HCT116 (cell line): Measurements from ENCODE around the gene DNAJB5. TPM values are rescaled to one million over a fixed set of nuclear protein-coding genes. Genes with fewer than 3 reads are reported as not detected.

Experiments used
- ATAC-seq: fragments of 200-7000 bp; cut with Tn5 transposase; 2 replicates; pipeline ENCODE4 v1.9.1; 2020; ENCODE audit warnings: mild to moderate bottlenecking, moderate library complexity
- BruUV-seq: library from RNA; stranded (reverse); fragments of 400-500 nt; replicated peaks from 2 replicates; lab custom pipeline; 2021; lab: Mats Ljungman, UMichigan
- CTCF ChIA-PET: fragments of 300-600 bp; sonication (Branson Sonifier 250); formaldehyde crosslinking; loops from one replicate; lab custom pipeline; 2021; ENCODE audit warnings: antibody characterized with exemption; lab: Charles Lee
- POLR2A ChIA-PET: fragments of 300-600, 350-600 bp; sonication (Branson Sonifier 250); formaldehyde crosslinking; loops from one replicate; lab custom pipeline; 2021; ENCODE audit warnings: antibody characterized with exemption; lab: Charles Lee
- RAD21 ChIA-PET, 2 experiments: fragments of 300-600 bp; sonication (Branson Sonifier 250); formaldehyde crosslinking; loops; one replicate each; lab custom pipeline; 2023; ENCODE audit warnings: low total read pairs in 2 of 2; ENCODE audit not compliant: uncharacterized antibody in 2 of 2, unreplicated experiment in 2 of 2, low non-redundant PET in 1 of 2; lab: Charles Lee
- DNase-seq: peaks from one replicate; pipeline ENCODE4 v3.0.0-alpha.2; 2010; ENCODE audit warnings: low read depth, low spot score
- H2AFZ ChIP-seq: fragments of 200-600 bp; shearing (Covaris generic), sonication (generic); 2 replicates; pipeline ENCODE4 v1.6.1; 2017; ENCODE audit warnings: low read depth, mixed run types, mixed read lengths, antibody characterized with exemption, low read length; ENCODE audit not compliant: poor library complexity, severe bottlenecking
- H3K27ac ChIP-seq: 2 replicates; pipeline ENCODE4 v1.5.1; 2012; ENCODE audit warnings: low read depth, low read length
- H3K27me3 ChIP-seq: fragments of 200-600 bp; sonication (generic); 2 replicates; pipeline ENCODE4 v1.6.1; 2016; ENCODE audit warnings: mixed run types, low read length, mixed read lengths; ENCODE audit not compliant: insufficient read depth
- H3K36me3 ChIP-seq, 2 experiments: fragments of 200-500 bp in 1 of 2; fragments of 200-600 bp in 1 of 2; sonication (Bioruptor generic) in 1 of 2; sonication (generic) in 1 of 2; 2 replicates each; pipeline versions ENCODE4 v1.5.1 to v1.6.1; 2014 to 2016; ENCODE audit warnings: low read length in 2 of 2, inconsistent platforms in 1 of 2, mixed read lengths in 1 of 2, mixed run types in 1 of 2; ENCODE audit not compliant: insufficient read depth in 2 of 2, control insufficient read depth in 1 of 2
- H3K4me1 ChIP-seq, 2 experiments: fragments of 200-600 bp in 1 of 2; sonication (generic) in 1 of 2; 2 replicates each; pipeline versions ENCODE4 v1.5.1 to v1.6.1; 2012 to 2017; ENCODE audit warnings: low read length in 2 of 2, inconsistent platforms in 1 of 2, mild to moderate bottlenecking in 1 of 2, mixed read lengths in 1 of 2, mixed run types in 1 of 2, moderate library complexity in 1 of 2; ENCODE audit not compliant: insufficient read depth in 2 of 2, control insufficient read depth in 1 of 2
- H3K4me2 ChIP-seq: fragments of 200-600 bp; sonication (generic); 2 replicates; pipeline ENCODE4 v1.6.1; 2017; ENCODE audit warnings: mixed run types, low read length, mixed read lengths
- H3K4me3 ChIP-seq, 2 experiments: fragments of 200-600 bp in 1 of 2; sonication (generic) in 1 of 2; replicated peaks in 1 of 2; 2 replicates each; pipeline ENCODE4 v1.5.1; 2011 to 2016; ENCODE audit warnings: low read length in 2 of 2, control low read depth in 1 of 2, low read depth in 1 of 2, mild to moderate bottlenecking in 1 of 2, mixed read lengths in 1 of 2, mixed run types in 1 of 2
- H3K79me2 ChIP-seq: fragments of 200-600 bp; sonication (generic); 2 replicates; pipeline ENCODE4 v1.6.1; 2017; ENCODE audit warnings: mild to moderate bottlenecking, mixed run types, low read length, moderate library complexity, mixed read lengths; ENCODE audit not compliant: insufficient read depth
- H3K9ac ChIP-seq: fragments of 200-600 bp; sonication (generic); 2 replicates; pipeline ENCODE4 v1.6.1; 2016; ENCODE audit warnings: low read length, mixed read lengths
- H3K9me2 ChIP-seq: fragments of 200-600 bp; sonication (generic), shearing (Covaris generic); 2 replicates; pipeline ENCODE4 v1.6.1; 2017; ENCODE audit warnings: mixed run types, mild to moderate bottlenecking, moderate library complexity; ENCODE audit not compliant: insufficient read depth
- H3K9me3 ChIP-seq, 2 experiments: fragments of 200-500 bp in 1 of 2; fragments of 200-600 bp in 1 of 2; sonication (Bioruptor generic) in 1 of 2; sonication (generic) in 1 of 2; 2 replicates each; pipeline ENCODE4 v1.6.1; 2014 to 2017; ENCODE audit warnings: low read length in 2 of 2, mixed read lengths in 2 of 2, inconsistent platforms in 1 of 2, low read depth in 1 of 2, mild to moderate bottlenecking in 1 of 2, mixed run types in 1 of 2, moderate library complexity in 1 of 2; ENCODE audit not compliant: control insufficient read depth in 1 of 2, insufficient read depth in 1 of 2
- H4K20me1 ChIP-seq: fragments of 200-600 bp; sonication (generic), shearing (Covaris generic); 2 replicates; pipeline ENCODE4 v1.6.1; 2017; ENCODE audit warnings: mixed run types, mild to moderate bottlenecking, moderate library complexity; ENCODE audit not compliant: insufficient read depth
- CEBPB ChIP-seq: IDR thresholded peaks from 2 replicates; pipeline ENCODE4 v1.6.1; 2012; ENCODE audit warnings: low read depth
- ELF1 ChIP-seq: IDR thresholded peaks from 2 replicates; pipeline ENCODE4 v1.6.1; 2012; ENCODE audit warnings: low read depth, borderline replicate concordance
- EZH2 ChIP-seq: fragments of 200-600 bp; sonication (generic); IDR thresholded peaks from 2 replicates; pipeline ENCODE4 v1.6.1; 2017; ENCODE audit warnings: antibody characterized with exemption, mixed run types
- EZH2phosphoT487 ChIP-seq: fragments of 200-600 bp; IDR thresholded peaks from 2 replicates; pipeline ENCODE4 v1.6.1; 2018; ENCODE audit warnings: antibody characterized with exemption, borderline replicate concordance
- RAD21 ChIP-seq: IDR thresholded peaks from 2 replicates; pipeline ENCODE4 v1.6.1; 2012; ENCODE audit warnings: low read depth, mild to moderate bottlenecking
- SP1 ChIP-seq: IDR thresholded peaks from 2 replicates; pipeline ENCODE4 v1.6.1; 2012; ENCODE audit warnings: low read depth
- SRF ChIP-seq: IDR thresholded peaks from 2 replicates; pipeline ENCODE4 v1.6.1; 2012; ENCODE audit warnings: low read depth
- TCF7L2 ChIP-seq: IDR thresholded peaks from 2 replicates; pipeline ENCODE4 v1.7.0; 2011; ENCODE audit warnings: borderline replicate concordance, inconsistent platforms; ENCODE audit not compliant: insufficient read depth, insufficient read length; ENCODE audit errors: extremely low read depth
- YY1 ChIP-seq: IDR thresholded peaks from 2 replicates; pipeline ENCODE4 v1.6.1; 2011; ENCODE audit warnings: low read length, low read depth, moderate library complexity, mild to moderate bottlenecking; ENCODE audit not compliant: insufficient replicate concordance; ENCODE audit errors: extremely low read depth
- ZBTB33 ChIP-seq: IDR thresholded peaks from 2 replicates; pipeline ENCODE4 v1.6.1; 2011; ENCODE audit warnings: mild to moderate bottlenecking, low read length, moderate library complexity; ENCODE audit not compliant: insufficient replicate concordance; ENCODE audit errors: extremely low read depth
- ZNF274 ChIP-seq: fragments of 200-500 bp; sonication (Bioruptor generic); IDR thresholded peaks from 2 replicates; pipeline ENCODE4 v1.6.1; 2014; ENCODE audit warnings: mild to moderate bottlenecking, low read depth, low read length, inconsistent platforms
- intact Hi-C: fragments of 100-400 bp; cut with micrococcal nuclease; formaldehyde crosslinking; loops from 2 replicates; pipeline ENCODE4 v1.10.0; 2022
- total RNA-seq: library from RNA; stranded (reverse); gene quantifications from one replicate; pipeline ENCODE4 v1.2.1, GENCODE V29; 2021; ENCODE audit not compliant: unreplicated experiment
- TF ChIP-seq, protein P1 (sequence below): IDR thresholded peaks from 2 replicates; pipeline ENCODE4 v1.6.1; 2012; ENCODE audit warnings: low read depth

The DNAJB5 gene
- total RNA-seq, 1 experiment from 2014 or later: 3.6 TPM

DNA sequence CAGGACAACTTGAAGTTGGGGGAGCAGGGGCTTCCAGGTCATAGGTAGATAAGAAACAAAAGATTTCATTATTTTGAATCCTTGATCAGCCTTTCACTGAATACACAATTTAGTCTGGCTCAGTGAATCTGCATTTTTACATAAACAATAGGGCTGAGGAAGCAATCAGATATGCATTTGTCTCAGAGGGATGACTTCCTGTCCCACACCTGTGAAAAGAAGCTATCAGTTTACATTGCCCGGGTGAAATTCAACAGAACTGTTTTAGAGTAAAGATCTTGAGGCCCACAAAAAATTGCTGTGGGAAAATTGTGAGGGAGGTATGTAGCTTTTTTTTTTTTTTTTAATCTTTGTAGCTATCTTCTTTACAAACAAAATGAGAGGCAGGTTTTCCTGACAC is 38.3 kb downstream of the DNAJB5 start:
- H3K79me2 ChIP-seq: no peaks in the 10 kb centered on the region
- no peaks in the 10 kb centered on the region for H3K27me3 ChIP-seq
- H3K27ac ChIP-seq: no peak overlapping the region
- TF ChIP-seq TCF7L2 (no peak), ELF1 (no peak)
- no peak overlapping the region for H3K4me3 ChIP-seq
- H3K9me2 ChIP-seq: no peaks in the 10 kb centered on the region
- intact Hi-C loops: no loop called here
- H3K4me1 ChIP-seq: peaks cover 4 to 23% of the 10 kb centered on the region in 2 experiments; a peak in 2 of 4 replicates
- CTCF ChIA-PET: no interaction called here
- H3K9ac ChIP-seq: no peak overlapping the region
- no peaks in the 10 kb centered on the region for H4K20me1 ChIP-seq
- no peaks in the 10 kb centered on the region for H3K36me3 ChIP-seq
- RAD21 ChIA-PET: no interaction called here
- DNase-seq (no peak), ATAC-seq (no peak)
- H3K4me2 ChIP-seq: no peak overlapping the region
- BruUV-seq: no TSS peak
- no peak overlapping the region for H2AFZ ChIP-seq
- POLR2A ChIA-PET: no interaction called here
- no peaks in the 10 kb centered on the region for H3K9me3 ChIP-seq

- no TSS peak for BruUV-seq
- Histone ChIP-seq H3K4me2 (no peak overlapping the region), H3K27ac (no peak overlapping the region), H3K27me3 (no peaks in the 10 kb centered on the region), H3K9ac (no peak overlapping the region), H3K36me3 (no peaks in the 10 kb centered on the region), H3K79me2 (no peaks in the 10 kb centered on the region), H3K4me3 (no peak overlapping the region), H4K20me1 (no peaks in the 10 kb centered on the region), H3K9me2 (no peaks in the 10 kb centered on the region), H3K4me1 (peaks cover 4 to 23% of the 10 kb centered on the region in 2 experiments; a peak in 2 of 4 replicates), H3K9me3 (no peaks in the 10 kb centered on the region), H2AFZ (no peak overlapping the region)
- ChIA-PET POLR2A (no interaction called here), RAD21 (no interaction called here), CTCF (interaction anchor here (1.2 kb wide), 1 partner anchor 129 kb away, joined by 3 read pairs; no protein-coding TSS in a partner anchor)
- intact Hi-C loops: no loop called here
- DNase-seq (no peak), ATAC-seq (no peak)
- TF ChIP-seq SP1 (no peak), ZBTB33 (no peak), EZH2 (no peak), TCF7L2 (no peak), CEBPB (no peak), ZNF274 (no peak), YY1 (no peak), EZH2phosphoT487 (no peak), RAD21 (no peak), SRF (no peak), ELF1 (no peak)
- TF ChIP-seq, protein P1, sequence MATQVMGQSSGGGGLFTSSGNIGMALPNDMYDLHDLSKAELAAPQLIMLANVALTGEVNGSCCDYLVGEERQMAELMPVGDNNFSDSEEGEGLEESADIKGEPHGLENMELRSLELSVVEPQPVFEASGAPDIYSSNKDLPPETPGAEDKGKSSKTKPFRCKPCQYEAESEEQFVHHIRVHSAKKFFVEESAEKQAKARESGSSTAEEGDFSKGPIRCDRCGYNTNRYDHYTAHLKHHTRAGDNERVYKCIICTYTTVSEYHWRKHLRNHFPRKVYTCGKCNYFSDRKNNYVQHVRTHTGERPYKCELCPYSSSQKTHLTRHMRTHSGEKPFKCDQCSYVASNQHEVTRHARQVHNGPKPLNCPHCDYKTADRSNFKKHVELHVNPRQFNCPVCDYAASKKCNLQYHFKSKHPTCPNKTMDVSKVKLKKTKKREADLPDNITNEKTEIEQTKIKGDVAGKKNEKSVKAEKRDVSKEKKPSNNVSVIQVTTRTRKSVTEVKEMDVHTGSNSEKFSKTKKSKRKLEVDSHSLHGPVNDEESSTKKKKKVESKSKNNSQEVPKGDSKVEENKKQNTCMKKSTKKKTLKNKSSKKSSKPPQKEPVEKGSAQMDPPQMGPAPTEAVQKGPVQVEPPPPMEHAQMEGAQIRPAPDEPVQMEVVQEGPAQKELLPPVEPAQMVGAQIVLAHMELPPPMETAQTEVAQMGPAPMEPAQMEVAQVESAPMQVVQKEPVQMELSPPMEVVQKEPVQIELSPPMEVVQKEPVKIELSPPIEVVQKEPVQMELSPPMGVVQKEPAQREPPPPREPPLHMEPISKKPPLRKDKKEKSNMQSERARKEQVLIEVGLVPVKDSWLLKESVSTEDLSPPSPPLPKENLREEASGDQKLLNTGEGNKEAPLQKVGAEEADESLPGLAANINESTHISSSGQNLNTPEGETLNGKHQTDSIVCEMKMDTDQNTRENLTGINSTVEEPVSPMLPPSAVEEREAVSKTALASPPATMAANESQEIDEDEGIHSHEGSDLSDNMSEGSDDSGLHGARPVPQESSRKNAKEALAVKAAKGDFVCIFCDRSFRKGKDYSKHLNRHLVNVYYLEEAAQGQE: no peak
These were observed 38.8 kb downstream of the DNAJB5 start for GRCh38 chr9:35028341-35028740.
